ENCODE results near the gene WWC1.

GRCh38 chr5:168305281-168305680, 13.8 kb downstream of the WWC1 start:
- no peak for TF ChIP-seq CTCF (IDR thresholded peaks at IDR 0.05 in 4 of 5, conservative IDR thresholded peaks at IDR 0.05 in 1 of 5)
- no peak for TF ChIP-seq POLR2A (IDR thresholded peaks at IDR 0.05)
